HG03457 (cell line): ENCODE measurements around the gene UBE2E2.

ENCODE experiments used
- ATAC-seq: cut with Tn5 transposase; IDR thresholded peaks from one replicate; pipeline ENCODE4 v1.9.1; 2021; ENCODE audit warnings: moderate number of reproducible peaks; ENCODE audit not compliant: unreplicated experiment

UBE2E2 gene

GRCh38 chr3:23192816-23193215, 10.3 kb upstream of the UBE2E2 start:
- no peak for ATAC-seq

GRCh38 chr3:23193831-23194230, 9.3 kb upstream of the UBE2E2 start:
- ATAC-seq = no peak

GRCh38 chr3:23198801-23199200, 4.3 kb upstream of the UBE2E2 start:
- no peak for ATAC-seq

GRCh38 chr3:23199649-23200048, 3.5 kb upstream of the UBE2E2 start:
- no peak for ATAC-seq

- ATAC-seq = no peak
Observed at GRCh38 chr3:23201154-23201838, 1.8 kb upstream of the UBE2E2 start.

GRCh38 chr3:23202203-23202920, 765 bp upstream of the UBE2E2 start:
- ATAC-seq = peak; percentile 17

GRCh38 chr3:23203708-23204330, 692 bp downstream of the UBE2E2 start:
- no peak for ATAC-seq

GRCh38 chr3:23206366-23206765, 3.2 kb downstream of the UBE2E2 start:
- no peak for ATAC-seq

GRCh38 chr3:23209103-23209502, 6.0 kb downstream of the UBE2E2 start:
- no peak for ATAC-seq

GRCh38 chr3:23209747-23210487, 6.8 kb downstream of the UBE2E2 start:
- ATAC-seq = no peak

GRCh38 chr3:23213813-23214212, 10.7 kb downstream of the UBE2E2 start:
- ATAC-seq = no peak

GRCh38 chr3:23217872-23218554, 14.9 kb downstream of the UBE2E2 start:
- no peak for ATAC-seq

GRCh38 chr3:23219117-23219516, 16.0 kb downstream of the UBE2E2 start:
- no peak for ATAC-seq

GRCh38 chr3:23219552-23219951, 16.4 kb downstream of the UBE2E2 start:
- ATAC-seq = no peak

GRCh38 chr3:23221136-23221535, 18.0 kb downstream of the UBE2E2 start:
- no peak for ATAC-seq

- ATAC-seq = no peak
Observed at GRCh38 chr3:23232016-23232415, 28.9 kb downstream of the UBE2E2 start.

GRCh38 chr3:23232854-23233253, 29.7 kb downstream of the UBE2E2 start:
- no peak for ATAC-seq

GRCh38 chr3:23235264-23235663, 32.1 kb downstream of the UBE2E2 start:
- no peak for ATAC-seq

- no peak for ATAC-seq
Observed at GRCh38 chr3:23236890-23237289, 33.8 kb downstream of the UBE2E2 start.

GRCh38 chr3:23238156-23238555, 35.0 kb downstream of the UBE2E2 start:
- no peak for ATAC-seq

- ATAC-seq = no peak
Observed at GRCh38 chr3:23238578-23238977, 35.5 kb downstream of the UBE2E2 start.
